Measurements from ENCODE around the gene LUZP2.
A peak's percentile ranks its signal among the peaks of the same experiment; 100 is the strongest.

The LUZP2 gene

GRCh38 chr11:24478718-24479117, 18.1 kb upstream of the LUZP2 start:
- no peak for DNase-seq
- Histone ChIP-seq H2BK5ac (ENCODE audit: low read length) (no peak overlapping the region), H3K23ac (ENCODE audit: low read length) (no peak overlapping the region), H3K4me3 (ENCODE audit: low read length) (no peak overlapping the region), H2BK120ac (ENCODE audit: low read depth, low read length) (no peak overlapping the region), H4K5ac (ENCODE audit: low read length) (no peak overlapping the region), H3K4me2 (ENCODE audit: low read length) (no peak overlapping the region), H3K79me2 (ENCODE audit: control insufficient read depth, insufficient read depth, low read length) (no peaks in the 10 kb centered on the region), H3K4me1 (ENCODE audit: control insufficient read depth, low read depth, low read length) (no peaks in the 10 kb centered on the region), H3K56ac (ENCODE audit: low read length) (no peak overlapping the region), H2BK15ac (replicated peaks; ENCODE audit: low read depth) (no peak overlapping the region), H3K27me3 (ENCODE audit: insufficient read depth, low read length, poor library complexity) (no peaks in the 10 kb centered on the region), H3K27ac (ENCODE audit: low read depth, low read length) (no peak overlapping the region), H3K79me1 (ENCODE audit: low read length) (no peaks in the 10 kb centered on the region), H3K36me3 (ENCODE audit: control insufficient read depth, insufficient read depth, low read length) (no peaks in the 10 kb centered on the region), H4K8ac (ENCODE audit: low read depth, low read length) (no peak overlapping the region), H3K9ac (ENCODE audit: low read length) (no peak overlapping the region), H3K18ac (ENCODE audit: low read length) (no peak overlapping the region), H3K4ac (ENCODE audit: low read depth, low read length) (no peak overlapping the region), H2AK5ac (ENCODE audit: low read length) (no peak overlapping the region)
- no CpG with 5 or more reads among the region's 1 CpG for WGBS (ENCODE audit: extremely low coverage, insufficient coverage, low lambda C conversion rate)

GRCh38 chr11:24489477-24489876, 7.4 kb upstream of the LUZP2 start:
- H3K4me2 ChIP-seq (ENCODE audit: low read length): no peak overlapping the region
- H4K5ac ChIP-seq (ENCODE audit: low read length): no peak overlapping the region
- H2BK15ac ChIP-seq (replicated peaks; ENCODE audit: low read depth): no peak overlapping the region
- H3K23ac ChIP-seq (ENCODE audit: low read length): no peak overlapping the region
- no peak overlapping the region for H2AK5ac ChIP-seq (ENCODE audit: low read length)
- H4K8ac ChIP-seq (ENCODE audit: low read depth, low read length): no peak overlapping the region
- no peak overlapping the region for H3K9ac ChIP-seq (ENCODE audit: low read length)
- no peaks in the 10 kb centered on the region for H3K79me1 ChIP-seq (ENCODE audit: low read length)
- no CpG with 5 or more reads among the region's 4 CpGs for WGBS (ENCODE audit: extremely low coverage, insufficient coverage, low lambda C conversion rate)
- no peak overlapping the region for H3K18ac ChIP-seq (ENCODE audit: low read length)
- H3K4me1 ChIP-seq (ENCODE audit: control insufficient read depth, low read depth, low read length): no peaks in the 10 kb centered on the region
- H2BK5ac ChIP-seq (ENCODE audit: low read length): no peak overlapping the region
- no peaks in the 10 kb centered on the region for H3K27me3 ChIP-seq (ENCODE audit: insufficient read depth, low read length, poor library complexity)
- no peak overlapping the region for H3K56ac ChIP-seq (ENCODE audit: low read length)
- H3K36me3 ChIP-seq (ENCODE audit: control insufficient read depth, insufficient read depth, low read length): no peaks in the 10 kb centered on the region
- H3K79me2 ChIP-seq (ENCODE audit: control insufficient read depth, insufficient read depth, low read length): no peaks in the 10 kb centered on the region
- no peak overlapping the region for H3K27ac ChIP-seq (ENCODE audit: low read depth, low read length)
- no peak overlapping the region for H3K4me3 ChIP-seq (ENCODE audit: low read length)
- H2BK120ac ChIP-seq (ENCODE audit: low read depth, low read length): no peak overlapping the region
- H3K4ac ChIP-seq (ENCODE audit: low read depth, low read length): no peak overlapping the region
- DNase-seq: no peak

GRCh38 chr11:24496386-24496735, 492 bp upstream of the LUZP2 start:
- no peak for DNase-seq
- no peak overlapping the region for H2BK5ac ChIP-seq (ENCODE audit: low read length)
- H4K8ac ChIP-seq (ENCODE audit: low read depth, low read length): no peak overlapping the region
- no peak overlapping the region for H2BK120ac ChIP-seq (ENCODE audit: low read depth, low read length)
- peak overlapping the region; percentile 70 for H3K4me2 ChIP-seq (ENCODE audit: low read length)
- no peak overlapping the region for H4K5ac ChIP-seq (ENCODE audit: low read length)
- H3K56ac ChIP-seq (ENCODE audit: low read length): no peak overlapping the region
- no peak overlapping the region for H3K9ac ChIP-seq (ENCODE audit: low read length)
- no peak overlapping the region for H3K4ac ChIP-seq (ENCODE audit: low read depth, low read length)
- H2BK15ac ChIP-seq (replicated peaks; ENCODE audit: low read depth): no peak overlapping the region
- no peak overlapping the region for H2AK5ac ChIP-seq (ENCODE audit: low read length)
- H3K4me1 ChIP-seq (ENCODE audit: control insufficient read depth, low read depth, low read length): no peaks in the 10 kb centered on the region
- no peaks in the 10 kb centered on the region for H3K36me3 ChIP-seq (ENCODE audit: control insufficient read depth, insufficient read depth, low read length)
- no peak overlapping the region for H3K4me3 ChIP-seq (ENCODE audit: low read length)
- no peak overlapping the region for H3K27ac ChIP-seq (ENCODE audit: low read depth, low read length)
- no CpG with 5 or more reads among the region's 14 CpGs for WGBS (ENCODE audit: extremely low coverage, insufficient coverage, low lambda C conversion rate)
- H3K27me3 ChIP-seq (ENCODE audit: insufficient read depth, low read length, poor library complexity): peaks cover 3% of the 10 kb centered on the region
- no peaks in the 10 kb centered on the region for H3K79me2 ChIP-seq (ENCODE audit: control insufficient read depth, insufficient read depth, low read length)
- no peak overlapping the region for H3K18ac ChIP-seq (ENCODE audit: low read length)
- H3K23ac ChIP-seq (ENCODE audit: low read length): no peak overlapping the region
- H3K79me1 ChIP-seq (ENCODE audit: low read length): no peaks in the 10 kb centered on the region

- WGBS (ENCODE audit: extremely low coverage, insufficient coverage, low lambda C conversion rate): no CpG with 5 or more reads among the region's 3 CpGs
Observed at GRCh38 chr11:24497831-24498230, 978 bp downstream of the LUZP2 start.

GRCh38 chr11:24502425-24502824, 5.6 kb downstream of the LUZP2 start:
- Histone ChIP-seq H3K56ac (ENCODE audit: low read length) (no peak overlapping the region), H3K79me1 (ENCODE audit: low read length) (no peaks in the 10 kb centered on the region), H3K27me3 (ENCODE audit: insufficient read depth, low read length, poor library complexity) (peaks cover 3% of the 10 kb centered on the region), H4K5ac (ENCODE audit: low read length) (no peak overlapping the region), H3K9ac (ENCODE audit: low read length) (no peak overlapping the region), H3K4me1 (ENCODE audit: control insufficient read depth, low read depth, low read length) (no peaks in the 10 kb centered on the region), H4K8ac (ENCODE audit: low read depth, low read length) (no peak overlapping the region), H2AK5ac (ENCODE audit: low read length) (no peak overlapping the region), H3K27ac (ENCODE audit: low read depth, low read length) (no peak overlapping the region), H3K4me3 (ENCODE audit: low read length) (no peak overlapping the region), H3K23ac (ENCODE audit: low read length) (no peak overlapping the region), H3K4me2 (ENCODE audit: low read length) (no peak overlapping the region), H3K4ac (ENCODE audit: low read depth, low read length) (no peak overlapping the region), H2BK5ac (ENCODE audit: low read length) (no peak overlapping the region), H3K36me3 (ENCODE audit: control insufficient read depth, insufficient read depth, low read length) (no peaks in the 10 kb centered on the region), H2BK120ac (ENCODE audit: low read depth, low read length) (no peak overlapping the region), H2BK15ac (replicated peaks; ENCODE audit: low read depth) (no peak overlapping the region), H3K18ac (ENCODE audit: low read length) (no peak overlapping the region), H3K79me2 (ENCODE audit: control insufficient read depth, insufficient read depth, low read length) (no peaks in the 10 kb centered on the region)
- DNase-seq: no peak
- no CpG with 5 or more reads among the region's 7 CpGs for WGBS (ENCODE audit: extremely low coverage, insufficient coverage, low lambda C conversion rate)

More at GRCh38 chr11:24497831-24498230, 978 bp downstream of the LUZP2 start:
- no peak overlapping the region for H3K27ac ChIP-seq (ENCODE audit: low read depth, low read length)
- H3K23ac ChIP-seq (ENCODE audit: low read length): no peak overlapping the region
- no peak overlapping the region for H3K4ac ChIP-seq (ENCODE audit: low read depth, low read length)
- H2BK120ac ChIP-seq (ENCODE audit: low read depth, low read length): no peak overlapping the region
- H3K56ac ChIP-seq (ENCODE audit: low read length): no peak overlapping the region
- H2BK15ac ChIP-seq (replicated peaks; ENCODE audit: low read depth): no peak overlapping the region
- H4K8ac ChIP-seq (ENCODE audit: low read depth, low read length): no peak overlapping the region
- H3K4me1 ChIP-seq (ENCODE audit: control insufficient read depth, low read depth, low read length): no peaks in the 10 kb centered on the region
- H3K79me1 ChIP-seq (ENCODE audit: low read length): no peaks in the 10 kb centered on the region
- H4K5ac ChIP-seq (ENCODE audit: low read length): no peak overlapping the region
- no peak overlapping the region for H2BK5ac ChIP-seq (ENCODE audit: low read length)
- no peak overlapping the region for H3K18ac ChIP-seq (ENCODE audit: low read length)
- no peak overlapping the region for H3K4me2 ChIP-seq (ENCODE audit: low read length)
- no peak overlapping the region for H3K9ac ChIP-seq (ENCODE audit: low read length)
- no peak for DNase-seq
- H3K27me3 ChIP-seq (ENCODE audit: insufficient read depth, low read length, poor library complexity): peaks cover 3% of the 10 kb centered on the region
- H3K79me2 ChIP-seq (ENCODE audit: control insufficient read depth, insufficient read depth, low read length): no peaks in the 10 kb centered on the region
- H2AK5ac ChIP-seq (ENCODE audit: low read length): no peak overlapping the region
- no peaks in the 10 kb centered on the region for H3K36me3 ChIP-seq (ENCODE audit: control insufficient read depth, insufficient read depth, low read length)
- H3K4me3 ChIP-seq (ENCODE audit: low read length): no peak overlapping the region

- Histone ChIP-seq H3K79me2 (ENCODE audit: control insufficient read depth, insufficient read depth, low read length) (no peaks in the 10 kb centered on the region), H3K4me3 (ENCODE audit: low read length) (no peak overlapping the region), H3K4ac (ENCODE audit: low read depth, low read length) (no peak overlapping the region), H3K27ac (ENCODE audit: low read depth, low read length) (no peak overlapping the region), H3K4me2 (ENCODE audit: low read length) (no peak overlapping the region), H4K8ac (ENCODE audit: low read depth, low read length) (no peak overlapping the region), H2BK15ac (replicated peaks; ENCODE audit: low read depth) (no peak overlapping the region), H3K27me3 (ENCODE audit: insufficient read depth, low read length, poor library complexity) (no peaks in the 10 kb centered on the region), H2BK120ac (ENCODE audit: low read depth, low read length) (no peak overlapping the region), H4K5ac (ENCODE audit: low read length) (no peak overlapping the region), H2BK5ac (ENCODE audit: low read length) (no peak overlapping the region), H3K79me1 (ENCODE audit: low read length) (no peaks in the 10 kb centered on the region), H3K56ac (ENCODE audit: low read length) (no peak overlapping the region), H3K4me1 (ENCODE audit: control insufficient read depth, low read depth, low read length) (no peaks in the 10 kb centered on the region), H3K9ac (ENCODE audit: low read length) (no peak overlapping the region), H2AK5ac (ENCODE audit: low read length) (no peak overlapping the region), H3K23ac (ENCODE audit: low read length) (no peak overlapping the region), H3K36me3 (ENCODE audit: control insufficient read depth, insufficient read depth, low read length) (no peaks in the 10 kb centered on the region), H3K18ac (ENCODE audit: low read length) (no peak overlapping the region)
- WGBS (ENCODE audit: extremely low coverage, insufficient coverage, low lambda C conversion rate): no CpG with 5 or more reads among the region's 3 CpGs
- no peak for DNase-seq
Observed at GRCh38 chr11:24509114-24509513, 12.3 kb downstream of the LUZP2 start.

Data from mesendoderm (in vitro differentiated cells).